ENCODE results near the gene DYNLRB1. TPM values are rescaled to one million over a fixed set of nuclear protein-coding genes. Genes with fewer than 3 reads are reported as not detected.

The DYNLRB1 gene
- total RNA-seq, 4 donors from 2014 or later, result 77.6 to 181 (median 135) TPM

DNA sequence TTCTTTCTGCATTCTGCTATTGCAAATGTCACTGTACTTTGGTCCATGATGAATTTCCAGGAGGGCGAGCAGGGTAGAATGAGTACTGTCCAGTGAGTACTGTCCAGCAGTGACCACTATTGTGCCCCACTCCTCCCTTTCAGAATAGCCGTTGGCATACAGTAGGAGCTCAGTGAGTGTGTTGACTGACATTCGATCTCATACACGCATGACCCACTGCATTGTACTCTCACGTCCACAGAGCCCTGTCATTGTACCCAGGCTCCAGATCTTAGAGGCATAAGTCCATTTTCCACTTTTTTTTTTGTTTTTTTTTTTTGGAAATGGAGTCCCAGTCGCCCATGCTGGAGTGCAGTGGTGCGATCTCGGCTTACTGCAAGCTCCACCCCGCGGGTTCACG lies 8.2 kb downstream of the DYNLRB1 start:
- H3K4me3 ChIP-seq, result no peak overlapping the region
- peaks cover 0 to 55% (median 1%) of the 10 kb centered on the region in 4 donors for H3K4me1 ChIP-seq
- H3K9me3 ChIP-seq, result no peaks in the 10 kb centered on the region
- H3K27ac ChIP-seq, result peak overlapping the region in 1 of 4 donors; percentile 91
- TF ChIP-seq POLR2A (IDR thresholded peaks at IDR 0.05), result no peak
- TF ChIP-seq, protein P1, sequence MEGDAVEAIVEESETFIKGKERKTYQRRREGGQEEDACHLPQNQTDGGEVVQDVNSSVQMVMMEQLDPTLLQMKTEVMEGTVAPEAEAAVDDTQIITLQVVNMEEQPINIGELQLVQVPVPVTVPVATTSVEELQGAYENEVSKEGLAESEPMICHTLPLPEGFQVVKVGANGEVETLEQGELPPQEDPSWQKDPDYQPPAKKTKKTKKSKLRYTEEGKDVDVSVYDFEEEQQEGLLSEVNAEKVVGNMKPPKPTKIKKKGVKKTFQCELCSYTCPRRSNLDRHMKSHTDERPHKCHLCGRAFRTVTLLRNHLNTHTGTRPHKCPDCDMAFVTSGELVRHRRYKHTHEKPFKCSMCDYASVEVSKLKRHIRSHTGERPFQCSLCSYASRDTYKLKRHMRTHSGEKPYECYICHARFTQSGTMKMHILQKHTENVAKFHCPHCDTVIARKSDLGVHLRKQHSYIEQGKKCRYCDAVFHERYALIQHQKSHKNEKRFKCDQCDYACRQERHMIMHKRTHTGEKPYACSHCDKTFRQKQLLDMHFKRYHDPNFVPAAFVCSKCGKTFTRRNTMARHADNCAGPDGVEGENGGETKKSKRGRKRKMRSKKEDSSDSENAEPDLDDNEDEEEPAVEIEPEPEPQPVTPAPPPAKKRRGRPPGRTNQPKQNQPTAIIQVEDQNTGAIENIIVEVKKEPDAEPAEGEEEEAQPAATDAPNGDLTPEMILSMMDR (IDR thresholded peaks at IDR 0.05), result no peak
- no peak for DNase-seq
- H3K36me3 ChIP-seq, result peaks cover 0 to 38% (median 3%) of the 10 kb centered on the region in 3 donors
- no peaks in the 10 kb centered on the region for H3K27me3 ChIP-seq

DNA sequence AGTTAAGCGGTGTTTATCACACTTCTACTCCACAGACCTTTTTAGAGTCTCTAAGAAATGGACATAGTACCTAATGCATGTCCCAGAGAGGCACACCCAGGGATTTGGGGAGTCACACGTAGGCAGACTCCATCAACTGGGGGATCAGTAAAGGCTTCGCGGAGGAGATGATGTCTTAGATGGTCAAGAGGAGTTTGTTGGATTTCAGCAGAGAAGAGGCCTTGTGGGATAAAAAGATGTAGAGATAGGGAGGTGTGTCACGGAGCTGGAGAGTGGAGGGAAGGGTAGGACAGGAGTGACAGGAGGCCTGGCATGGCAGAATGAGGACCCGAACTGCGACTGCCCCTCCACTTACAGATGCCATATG lies 9.1 kb downstream of the DYNLRB1 start:
- no peak for DNase-seq
- Histone ChIP-seq H3K36me3 (peaks cover 0 to 38% (median 3%) of the 10 kb centered on the region in 3 donors), H3K27ac (peak overlapping the region; percentile 27 to 91 (median 66)), H3K9me3 (no peaks in the 10 kb centered on the region), H3K4me3 (no peak overlapping the region), H3K27me3 (no peaks in the 10 kb centered on the region), H3K4me1 (peaks cover 0 to 55% (median 1%) of the 10 kb centered on the region in 4 donors)
- no peak for TF ChIP-seq POLR2A (IDR thresholded peaks at IDR 0.05)
- TF ChIP-seq, protein P1 (IDR thresholded peaks at IDR 0.05), result no peak

DNA sequence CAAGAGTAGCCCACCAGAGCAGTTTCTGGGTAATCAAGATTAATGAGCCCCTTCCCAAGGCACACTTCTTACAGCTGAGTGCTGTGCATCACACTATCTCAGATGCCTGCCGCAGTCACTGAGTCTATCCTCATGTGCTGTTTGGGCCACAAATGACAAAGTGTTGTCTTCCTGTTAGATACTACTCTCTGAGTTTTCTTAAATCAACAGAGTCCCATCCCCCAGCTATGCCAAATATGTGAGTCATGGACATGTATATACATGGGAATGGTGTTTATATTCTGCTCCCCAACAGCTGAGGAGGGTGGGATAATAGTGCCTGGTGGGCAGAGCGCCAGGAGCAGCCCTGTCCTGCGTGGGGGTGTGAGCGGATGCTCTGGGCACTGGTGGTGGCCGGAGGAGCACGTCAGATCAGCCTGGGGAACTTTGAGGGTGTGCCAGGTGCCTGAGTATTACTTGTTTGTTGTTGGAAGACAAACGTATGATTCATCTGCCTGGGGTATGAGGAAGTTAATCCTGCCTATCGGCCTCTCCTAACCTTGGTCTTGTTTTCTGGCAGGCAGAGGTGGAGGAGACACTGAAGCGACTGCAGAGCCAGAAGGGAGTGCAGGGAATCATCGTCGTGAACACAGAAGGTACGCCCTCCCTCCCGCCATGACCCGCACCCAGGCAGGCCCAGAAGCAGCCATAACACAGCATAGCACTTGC lies 9.6 kb downstream of the DYNLRB1 start:
- Histone ChIP-seq H3K4me3 (peak overlapping the region in 1 of 4 donors; percentile 20), H3K9me3 (no peaks in the 10 kb centered on the region), H3K27me3 (no peaks in the 10 kb centered on the region), H3K36me3 (peaks cover 0 to 41% (median 3%) of the 10 kb centered on the region in 3 donors), H3K4me1 (peaks cover 0 to 55% (median 1%) of the 10 kb centered on the region in 4 donors), H3K27ac (peak overlapping the region; percentile 27 to 91 (median 66))
- DNase-seq, result peak; percentile 12 to 88 (median 86)
- TF ChIP-seq POLR2A (IDR thresholded peaks at IDR 0.05), result peak; percentile 38 to 80
- TF ChIP-seq, protein P1 (IDR thresholded peaks at IDR 0.05), result no peak

DNA sequence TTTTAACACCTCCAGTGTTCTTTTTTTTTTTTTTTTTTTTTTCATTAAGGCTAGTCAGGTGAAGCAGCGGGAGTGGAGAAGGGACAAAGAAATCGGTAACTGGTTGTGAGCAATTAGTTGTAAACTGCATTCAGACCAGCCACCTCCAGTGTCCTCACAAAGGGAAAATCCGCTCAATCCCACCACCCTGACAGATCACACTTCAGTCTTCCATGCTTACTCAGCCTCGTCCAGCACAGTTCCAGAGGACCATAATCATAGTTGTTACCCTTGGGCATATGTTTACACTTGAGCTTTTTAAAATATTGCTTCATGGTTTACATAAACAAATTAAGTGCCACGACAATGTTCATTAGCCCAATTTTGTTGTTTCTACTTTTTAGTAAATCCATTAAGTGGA lies 10.2 kb downstream of the DYNLRB1 start:
- Histone ChIP-seq H3K36me3 (peaks cover 0 to 47% (median 3%) of the 10 kb centered on the region in 3 donors), H3K4me3 (peak overlapping the region in 1 of 4 donors; percentile 20)
- DNase-seq, result peak in 1 of 3 donors; percentile 46

DNA sequence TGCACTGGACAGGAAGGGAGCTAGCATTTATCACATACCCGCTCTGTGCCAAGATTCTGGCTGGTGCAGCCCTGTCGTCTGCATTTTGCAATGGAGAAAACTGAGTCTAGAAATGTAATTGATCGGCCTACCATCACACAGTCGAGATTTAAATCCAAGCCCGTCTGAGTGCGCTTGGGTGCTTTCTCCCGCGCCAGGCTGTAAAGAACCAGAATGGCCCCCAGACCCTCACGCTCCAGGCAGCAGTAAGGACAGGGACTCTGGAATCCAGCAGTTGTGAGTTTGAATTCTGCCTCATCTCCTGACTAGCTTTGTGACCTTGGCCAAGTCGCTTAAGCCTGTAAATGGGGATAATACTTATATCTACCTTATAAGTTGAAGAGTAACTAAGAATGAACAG lies 10.8 kb downstream of the DYNLRB1 start:
- DNase-seq, result peak in 1 of 3 donors; percentile 34
- Histone ChIP-seq H3K27ac (peak overlapping the region in 3 of 4 donors; percentile 52 to 91 (median 79)), H3K27me3 (no peaks in the 10 kb centered on the region), H3K4me1 (peaks cover 0 to 49% (median 1%) of the 10 kb centered on the region in 4 donors), H3K4me3 (peak overlapping the region in 1 of 4 donors; percentile 20), H3K9me3 (no peaks in the 10 kb centered on the region), H3K36me3 (peaks cover 0 to 52% (median 3%) of the 10 kb centered on the region in 3 donors)
- no peak for TF ChIP-seq POLR2A (IDR thresholded peaks at IDR 0.05)
- TF ChIP-seq, protein P1 (IDR thresholded peaks at IDR 0.05), result no peak

More for the DNA sequence above, 10.2 kb downstream of the DYNLRB1 start:
- Histone ChIP-seq H3K27me3 (no peaks in the 10 kb centered on the region), H3K27ac (peak overlapping the region; percentile 27 to 91 (median 66)), H3K4me1 (peaks cover 0 to 54% (median 1%) of the 10 kb centered on the region in 4 donors), H3K9me3 (no peaks in the 10 kb centered on the region)
- TF ChIP-seq, protein P1 (IDR thresholded peaks at IDR 0.05), result no peak
- TF ChIP-seq POLR2A (IDR thresholded peaks at IDR 0.05), result no peak

All from Peyer's patch (tissue), 4 donors.